ENCODE results near the gene SURF4. TPM values are rescaled to one million over a fixed set of nuclear protein-coding genes. Genes with fewer than 3 reads are reported as not detected.

Gene SURF4
- total RNA-seq, 1 experiment from 2014 or later = 171 TPM

- TF ChIP-seq ATF2 (CRISPR knock-in tag; IDR thresholded peaks at IDR 0.05; ENCODE audit: borderline replicate concordance, low read depth) (no peak), STAT6 (CRISPR knock-in tag; conservative IDR thresholded peaks at IDR 0.05; ENCODE audit: low read depth) (no peak)
These were observed 29.7 kb downstream of the SURF4 start (continued) for GRCh38 chr9:133346021-133346785.

- Mint-ChIP-seq H3K27me3 (ENCODE audit: low read depth) (no peaks in the 10 kb centered on the region; the same call in 1 of the 2 replicates), H3K27ac (no peak overlapping the region), H3K4me3 (no peak overlapping the region; the same call in 1 of the 2 replicates), H3K36me3 (peaks cover 69% of the 10 kb centered on the region), H3K9me3 (no peaks in the 10 kb centered on the region), H3K4me1 (peaks cover 29% of the 10 kb centered on the region)
- DNase-seq (ENCODE audit: low spot score) (no peak), ATAC-seq (no peak)
- ChIA-PET POLR2A (no interaction called here), CTCF (interaction anchor here (1.7 kb wide), 1 partner anchor 25 kb away, joined by 3 read pairs; no protein-coding TSS in a partner anchor)
- TF ChIP-seq SMAD4 (CRISPR knock-in tag; IDR thresholded peaks at IDR 0.05) (no peak), ATF2 (CRISPR knock-in tag; IDR thresholded peaks at IDR 0.05; ENCODE audit: borderline replicate concordance, low read depth) (no peak), CTCF (IDR thresholded peaks at IDR 0.05) (no peak), OVOL2 (CRISPR knock-in tag; IDR thresholded peaks at IDR 0.05; ENCODE audit: borderline replicate concordance) (no peak), NR1H2 (CRISPR knock-in tag; IDR thresholded peaks at IDR 0.05) (no peak), TCF7 (CRISPR knock-in tag; IDR thresholded peaks at IDR 0.05; ENCODE audit: low read depth) (no peak), ZNF219 (CRISPR knock-in tag; IDR thresholded peaks at IDR 0.05; ENCODE audit: borderline replicate concordance) (no peak), ZNF532 (CRISPR knock-in tag; IDR thresholded peaks at IDR 0.05; ENCODE audit: borderline replicate concordance) (no peak), RORB (CRISPR knock-in tag; IDR thresholded peaks at IDR 0.05) (no peak), ATF6 (CRISPR knock-in tag; IDR thresholded peaks at IDR 0.05) (no peak), ATF1 (CRISPR knock-in tag; IDR thresholded peaks at IDR 0.05) (no peak), SMAD3 (CRISPR knock-in tag; IDR thresholded peaks at IDR 0.05; ENCODE audit: borderline replicate concordance) (no peak), NFYB (CRISPR knock-in tag; conservative IDR thresholded peaks at IDR 0.05; ENCODE audit: low read depth) (no peak)
These were observed 30.3 kb downstream of the SURF4 start for GRCh38 chr9:133345596-133345995.
